ENCODE measurements around the gene BPNT1. TPM values are rescaled to one million over a fixed set of nuclear protein-coding genes. Genes with fewer than 3 reads are reported as not detected.
A peak's percentile ranks its signal among the peaks of the same experiment; 100 is the strongest.
"Not testable (repeated sequence)": the region's sequence is repeated elsewhere in the genome, so short reads cannot be mapped to it uniquely, and the experiment has no call there.

Gene BPNT1
- total RNA-seq, 1 donor from 2014 or later = 27.1 TPM

GRCh38 chr1:220040028-220040596, 49.5 kb downstream of the BPNT1 start:
- no peak overlapping the region for H3K4me3 Mint-ChIP-seq (ENCODE audit: low read depth)
- H3K4me1 Mint-ChIP-seq (ENCODE audit: low read depth) = peaks cover 10% of the 10 kb centered on the region
- H3K9me3 Mint-ChIP-seq (ENCODE audit: low read depth) = no peaks in the 10 kb centered on the region
- H3K27me3 Mint-ChIP-seq = no peaks in the 10 kb centered on the region
- H3K27ac Mint-ChIP-seq = no peak overlapping the region
- DNase-seq (ENCODE audit: low spot score, unreplicated experiment) = no peak
- TF ChIP-seq CTCF (IDR thresholded peaks at IDR 0.05; ENCODE audit: unreplicated experiment) = no peak
- peaks cover 11% of the 10 kb centered on the region for H3K36me3 Mint-ChIP-seq (ENCODE audit: insufficient read depth)

- Mint-ChIP-seq H3K27me3 (no peaks in the 10 kb centered on the region), H3K27ac (peak overlapping the region; percentile 22), H3K36me3 (ENCODE audit: insufficient read depth) (peaks cover 11% of the 10 kb centered on the region), H3K4me1 (ENCODE audit: low read depth) (peaks cover 5% of the 10 kb centered on the region), H3K4me3 (ENCODE audit: low read depth) (no peak overlapping the region), H3K9me3 (ENCODE audit: low read depth) (no peaks in the 10 kb centered on the region)
- DNase-seq (ENCODE audit: low spot score, unreplicated experiment) = no peak
- TF ChIP-seq CTCF (IDR thresholded peaks at IDR 0.05; ENCODE audit: unreplicated experiment) = no peak
Measured at GRCh38 chr1:220038640-220039039, 50.9 kb downstream of the BPNT1 start.

- not testable (repeated sequence) for H3K27me3 Mint-ChIP-seq; DNase-seq (ENCODE audit: low spot score, unreplicated experiment); H3K27ac Mint-ChIP-seq; H3K4me1 Mint-ChIP-seq (ENCODE audit: low read depth); H3K4me3 Mint-ChIP-seq (ENCODE audit: low read depth); H3K9me3 Mint-ChIP-seq (ENCODE audit: low read depth)
- peaks cover 11% of the 10 kb centered on the region for H3K36me3 Mint-ChIP-seq (ENCODE audit: insufficient read depth)
Measured at GRCh38 chr1:220037810-220038209, 51.8 kb downstream of the BPNT1 start.

- peaks cover 7% of the 10 kb centered on the region for H3K4me1 Mint-ChIP-seq (ENCODE audit: low read depth)
- no peaks in the 10 kb centered on the region for H3K9me3 Mint-ChIP-seq (ENCODE audit: low read depth)
- peaks cover 20% of the 10 kb centered on the region for H3K36me3 Mint-ChIP-seq (ENCODE audit: insufficient read depth)
- no peak for TF ChIP-seq CTCF (IDR thresholded peaks at IDR 0.05; ENCODE audit: unreplicated experiment)
- DNase-seq (ENCODE audit: low spot score, unreplicated experiment) = no peak
- H3K27me3 Mint-ChIP-seq = no peaks in the 10 kb centered on the region
- no peak overlapping the region for H3K4me3 Mint-ChIP-seq (ENCODE audit: low read depth)
- H3K27ac Mint-ChIP-seq = no peak overlapping the region
Measured at GRCh38 chr1:220032911-220033310, 56.7 kb downstream of the BPNT1 start.

GRCh38 chr1:220031287-220031686, 58.3 kb downstream of the BPNT1 start:
- no peak for DNase-seq (ENCODE audit: low spot score, unreplicated experiment)
- Mint-ChIP-seq H3K27ac (no peak overlapping the region), H3K4me3 (ENCODE audit: low read depth) (no peak overlapping the region), H3K36me3 (ENCODE audit: insufficient read depth) (peaks cover 18% of the 10 kb centered on the region), H3K9me3 (ENCODE audit: low read depth) (no peaks in the 10 kb centered on the region), H3K4me1 (ENCODE audit: low read depth) (peaks cover 7% of the 10 kb centered on the region), H3K27me3 (no peaks in the 10 kb centered on the region)
- TF ChIP-seq CTCF (IDR thresholded peaks at IDR 0.05; ENCODE audit: unreplicated experiment) = no peak

- H3K27ac Mint-ChIP-seq = peak overlapping the region; percentile 60
- no peaks in the 10 kb centered on the region for H3K27me3 Mint-ChIP-seq
- DNase-seq (ENCODE audit: low spot score, unreplicated experiment) = no peak
- TF ChIP-seq CTCF (IDR thresholded peaks at IDR 0.05; ENCODE audit: unreplicated experiment) = no peak
- H3K4me3 Mint-ChIP-seq (ENCODE audit: low read depth) = no peak overlapping the region
- H3K4me1 Mint-ChIP-seq (ENCODE audit: low read depth) = peaks cover 7% of the 10 kb centered on the region
- peaks cover 25% of the 10 kb centered on the region for H3K36me3 Mint-ChIP-seq (ENCODE audit: insufficient read depth)
- H3K9me3 Mint-ChIP-seq (ENCODE audit: low read depth) = no peaks in the 10 kb centered on the region
Measured at GRCh38 chr1:220028346-220028895, 61.2 kb downstream of the BPNT1 start.
